Epithelial cell of esophagus (primary cell): ENCODE data around the gene DRC3.

Experiments
- DNase-seq: peaks from one replicate; pipeline ENCODE4 v3.0.0; 2010; ENCODE audit warnings: low read depth
- H3K4me3 ChIP-seq: 2 replicates; pipeline ENCODE4 v1.5.1; 2011; ENCODE audit warnings: mild to moderate bottlenecking, low read length, control low read depth
- CTCF ChIP-seq: IDR thresholded peaks from 2 replicates; pipeline ENCODE4 v1.5.1; 2011; ENCODE audit warnings: low read depth, mild to moderate bottlenecking, low read length, control low read depth, inconsistent platforms; ENCODE audit not compliant: insufficient read depth; ENCODE audit errors: missing control alignments

Gene DRC3

GRCh38 chr17:18043491-18043890 is 70.8 kb downstream of the DRC3 start:
- peak; percentile 27 for TF ChIP-seq CTCF
- DNase-seq: peak; percentile 44
- H3K4me3 ChIP-seq: no peak overlapping the region

GRCh38 chr17:18044609-18045008 is 71.9 kb downstream of the DRC3 start:
- no peak for TF ChIP-seq CTCF
- no peak overlapping the region for H3K4me3 ChIP-seq
- DNase-seq: no peak

GRCh38 chr17:18045691-18046350 is 73.2 kb downstream of the DRC3 start:
- no peak overlapping the region for H3K4me3 ChIP-seq
- no peak for DNase-seq
- TF ChIP-seq CTCF: no peak

GRCh38 chr17:18055597-18055996 is 82.9 kb downstream of the DRC3 start:
- DNase-seq: no peak
- no peak for TF ChIP-seq CTCF
- H3K4me3 ChIP-seq: no peak overlapping the region

- no peak for TF ChIP-seq CTCF
- no peak overlapping the region for H3K4me3 ChIP-seq
- DNase-seq: no peak
Observed at GRCh38 chr17:18056214-18056613, 83.6 kb downstream of the DRC3 start.

GRCh38 chr17:18059283-18059682 is 86.6 kb downstream of the DRC3 start:
- no peak overlapping the region for H3K4me3 ChIP-seq
- TF ChIP-seq CTCF: no peak
- peak; percentile 71 for DNase-seq

GRCh38 chr17:18064053-18064452 is 91.4 kb downstream of the DRC3 start:
- no peak for TF ChIP-seq CTCF
- H3K4me3 ChIP-seq: no peak overlapping the region
- DNase-seq: no peak
